Activated naive CD4-positive, alpha-beta T cell treated with anti-CD3 and anti-CD28 coated beads, Interleukin-2, amount 50 U/mL, for 16 hours (primary cell): ENCODE results near the gene BSPRY.

Source experiments
- DNase-seq: peaks from one replicate; pipeline ENCODE4 v3.0.0-alpha.2; 2020

BSPRY gene

DNA sequence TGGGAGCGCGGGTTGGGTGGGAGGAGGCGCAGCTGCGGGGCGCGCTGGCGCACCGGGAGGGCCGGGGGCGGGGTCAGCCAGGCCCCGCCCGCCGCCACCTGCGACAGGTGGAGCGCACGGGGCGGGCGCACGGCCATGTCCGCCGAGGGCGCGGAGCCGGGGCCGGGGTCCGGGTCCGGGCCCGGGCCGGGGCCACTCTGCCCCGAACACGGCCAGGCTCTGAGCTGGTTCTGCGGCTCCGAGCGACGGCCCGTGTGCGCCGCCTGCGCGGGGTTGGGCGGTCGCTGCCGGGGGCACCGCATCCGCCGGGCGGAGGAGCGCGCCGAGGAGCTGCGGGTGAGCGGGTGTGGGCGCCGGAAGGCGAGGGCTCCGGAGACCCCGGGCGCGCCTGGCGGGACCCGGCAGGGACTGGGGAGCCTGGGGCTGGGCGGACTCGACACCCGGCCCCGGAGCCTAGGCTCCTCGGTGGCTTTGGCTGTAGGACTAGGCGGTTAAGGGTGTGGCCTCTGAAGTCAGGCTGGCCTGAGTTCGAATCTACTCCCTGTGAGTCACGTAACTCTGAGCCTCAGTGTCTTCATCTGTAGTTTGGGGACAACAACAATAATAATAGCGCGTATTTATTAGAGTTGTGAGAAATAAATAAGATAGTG, at the start of gene BSPRY:
Gene BSPRY, plus strand, starts transcription at position 97 of the 650 bp plus-strand sequence. Its CDS starts 39 bp downstream, at position 136.
- DNase-seq: peak; percentile 32

DNA sequence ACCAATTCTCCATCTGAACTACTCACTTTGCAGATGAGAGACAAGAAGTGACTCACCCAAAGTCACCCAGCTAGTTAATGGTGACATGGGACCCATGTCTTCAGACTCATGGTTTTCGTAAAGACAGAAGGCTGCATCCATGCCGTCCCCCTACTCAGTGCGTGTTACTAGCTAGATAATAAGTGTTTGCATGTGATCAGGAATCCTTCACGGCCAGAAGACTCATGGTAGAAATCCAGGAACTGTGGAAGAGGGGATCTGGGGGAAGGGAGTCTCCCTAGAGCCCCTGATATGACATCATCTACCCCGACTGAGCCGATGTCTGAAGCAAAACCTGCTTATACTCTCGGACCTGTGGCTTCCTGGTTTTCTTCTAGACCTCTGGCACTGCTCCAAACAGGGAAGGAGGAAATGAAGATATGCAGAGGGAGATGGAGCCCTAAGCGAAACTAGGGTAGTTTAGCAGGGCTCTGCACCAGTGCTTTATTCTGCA, 49.5 kb upstream of the BSPRY start:
- DNase-seq: no peak

DNA sequence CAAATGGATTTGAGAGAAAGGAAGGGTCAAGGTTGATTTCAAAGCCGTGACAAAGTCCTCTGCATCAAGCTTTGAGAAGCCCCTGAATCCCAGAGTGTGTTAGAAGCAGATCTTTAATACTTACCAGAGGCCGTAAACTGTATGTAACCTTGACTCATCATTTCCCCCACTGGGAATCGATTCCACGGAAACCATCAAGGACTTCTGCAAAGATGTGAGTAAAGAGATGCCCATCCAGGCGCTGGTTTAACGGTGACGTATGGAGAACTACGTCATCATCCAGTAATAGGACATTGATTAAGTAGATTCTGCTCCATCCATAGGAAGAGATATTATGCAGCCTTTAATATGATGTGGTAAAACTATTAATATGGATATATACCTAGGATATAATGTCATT, 47.8 kb upstream of the BSPRY start:
- no peak for DNase-seq

DNA sequence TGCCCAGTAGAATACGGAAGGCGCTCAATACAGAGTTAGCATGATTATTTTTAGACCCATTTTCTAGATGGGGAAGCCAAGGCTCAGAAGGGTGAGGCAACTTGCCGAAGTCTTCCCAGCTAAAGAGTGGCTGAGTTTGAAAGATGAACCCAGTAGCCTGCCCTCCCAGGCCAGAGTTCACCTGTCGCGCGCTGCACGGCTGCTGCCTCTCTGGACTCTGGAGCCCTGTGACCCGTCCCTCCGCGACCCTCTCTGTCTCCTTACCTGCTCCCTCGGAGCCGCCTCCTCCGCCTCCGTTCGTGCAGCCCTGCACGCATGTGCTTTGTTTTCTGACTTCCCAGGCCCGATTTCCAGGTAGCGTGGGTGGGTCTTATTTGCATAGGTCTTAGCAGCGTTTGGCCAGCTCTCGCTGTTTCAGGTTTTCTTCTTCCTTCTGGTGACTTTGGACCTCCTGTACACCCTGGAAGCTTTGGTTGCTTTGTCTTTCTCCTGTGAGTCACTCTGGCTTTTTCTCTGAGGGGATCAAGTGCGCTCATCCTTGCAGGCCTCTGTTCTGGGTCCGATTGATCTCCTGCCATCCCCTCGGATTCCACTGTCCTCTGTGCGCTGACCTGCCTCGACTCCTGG, 46.4 kb upstream of the BSPRY start, which contains the start of gene RNF183:
Gene RNF183, minus strand, starts transcription at position 585 of the 627 bp plus-strand sequence. CDS start 5,192 bp downstream, outside the sequence.
- no peak for DNase-seq

DNA sequence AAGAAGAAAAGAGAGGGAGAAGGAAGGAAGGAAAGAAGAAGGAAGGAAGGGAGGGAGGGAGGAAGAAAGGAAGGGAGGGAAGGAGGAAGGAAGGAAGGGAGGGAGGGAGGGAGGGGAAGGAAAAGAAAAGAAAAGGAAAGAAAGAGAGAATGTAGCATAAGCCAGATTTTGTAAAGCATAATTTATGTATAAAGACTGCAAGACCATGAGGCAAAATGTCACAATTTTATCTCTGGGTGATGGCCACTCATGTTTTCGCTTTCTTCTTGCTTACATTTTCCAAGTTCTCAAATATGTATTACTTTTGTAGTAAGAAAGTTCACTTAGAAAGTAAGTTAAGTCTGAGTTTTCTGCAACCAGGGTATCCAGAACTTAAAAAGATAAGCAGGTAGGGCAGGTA, 42.8 kb upstream of the BSPRY start:
- DNase-seq: no peak

DNA sequence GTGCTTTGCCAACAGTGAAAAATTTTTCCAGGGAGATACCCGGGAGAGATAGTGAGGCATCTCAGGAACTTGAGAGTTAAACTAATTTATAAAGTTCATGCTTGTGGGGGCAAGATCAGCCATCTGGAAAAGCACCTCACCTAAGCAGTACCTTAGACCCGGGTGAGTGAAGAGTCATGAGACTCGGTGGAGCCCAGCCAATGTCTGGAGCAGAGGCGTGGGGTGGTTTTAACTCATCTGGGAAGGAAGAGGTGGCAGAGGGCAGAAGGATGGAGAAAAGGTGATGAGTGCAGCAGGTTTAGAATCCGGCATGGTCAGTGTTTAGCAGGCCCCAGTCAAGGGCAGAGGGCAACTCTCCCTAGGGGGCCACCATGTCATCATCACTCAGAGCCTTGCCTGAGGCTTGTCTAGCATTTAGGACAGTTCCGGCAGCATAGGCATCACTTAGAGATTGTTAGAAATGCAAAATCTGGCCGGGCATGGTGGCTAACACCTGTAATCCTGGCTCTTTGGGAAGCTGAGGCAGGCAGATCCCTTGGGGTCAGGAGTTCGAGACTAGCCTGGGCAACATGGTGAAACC, 41.9 kb upstream of the BSPRY start:
- no peak for DNase-seq

DNA sequence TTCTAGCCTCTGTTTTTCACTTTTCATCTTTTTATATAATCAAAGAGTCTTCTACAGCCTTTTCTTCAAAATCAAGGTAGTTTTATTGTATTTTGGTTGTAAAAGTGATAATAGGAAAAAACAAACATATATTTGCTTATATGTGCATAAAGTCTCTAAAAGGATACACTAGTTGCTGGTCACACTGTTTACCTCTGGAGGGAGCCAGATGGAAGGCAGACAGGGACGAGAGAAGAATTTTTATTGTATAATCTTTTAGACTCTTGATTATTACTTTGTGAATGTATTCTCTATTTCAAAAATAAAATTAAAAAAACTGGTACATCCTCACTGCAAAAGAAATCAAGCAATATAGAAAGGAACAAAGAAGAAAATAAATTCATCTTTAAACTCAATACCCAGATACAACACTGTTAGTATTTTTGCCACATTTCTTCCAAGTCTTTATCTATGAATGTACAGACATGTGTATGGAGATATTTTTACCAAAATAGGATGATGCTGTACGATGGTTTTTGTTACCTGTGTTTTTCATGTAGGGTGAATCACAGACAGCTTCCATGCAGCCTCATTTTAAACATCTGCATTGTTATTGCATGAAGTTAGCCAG, 40.0 kb upstream of the BSPRY start:
- DNase-seq: no peak

DNA sequence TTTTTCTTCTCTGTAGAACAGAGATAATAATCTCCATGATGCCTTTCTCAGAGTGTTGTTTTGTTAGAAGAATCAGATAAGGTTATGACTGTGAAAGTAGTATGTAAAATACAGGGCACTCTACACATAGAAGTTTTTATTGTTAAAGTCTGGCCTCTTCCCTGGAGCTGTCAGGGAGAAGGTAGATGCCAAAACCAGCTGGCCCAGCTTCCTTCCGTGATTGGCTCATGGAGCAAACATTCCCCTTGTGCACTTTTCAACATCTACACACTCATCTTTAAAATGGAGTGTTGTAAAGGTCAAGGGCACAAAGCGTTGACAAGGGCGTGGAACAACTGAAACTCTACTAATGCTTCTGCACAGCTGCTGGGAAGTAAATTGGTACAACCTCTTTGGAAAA, 38.8 kb upstream of the BSPRY start:
- no peak for DNase-seq

DNA sequence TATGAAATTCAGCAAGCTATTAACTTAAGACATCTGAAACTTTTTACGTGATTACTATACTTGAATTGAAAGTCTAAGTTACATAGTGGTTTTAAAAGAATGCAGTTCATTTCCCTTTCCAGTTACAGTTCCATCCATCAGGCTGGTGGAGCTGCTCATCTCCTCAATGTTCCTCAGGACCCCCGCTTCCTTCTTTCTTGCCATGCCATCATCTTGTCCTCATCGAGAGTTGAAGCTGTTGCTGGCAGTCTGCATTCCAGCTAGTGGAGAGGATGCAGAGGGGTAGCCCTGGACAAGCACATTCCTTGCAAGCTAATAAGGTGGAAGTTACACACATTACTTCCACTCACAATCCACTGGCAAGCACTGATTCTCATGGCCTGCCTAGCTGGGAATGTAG, 37.4 kb upstream of the BSPRY start:
- DNase-seq: no peak

DNA sequence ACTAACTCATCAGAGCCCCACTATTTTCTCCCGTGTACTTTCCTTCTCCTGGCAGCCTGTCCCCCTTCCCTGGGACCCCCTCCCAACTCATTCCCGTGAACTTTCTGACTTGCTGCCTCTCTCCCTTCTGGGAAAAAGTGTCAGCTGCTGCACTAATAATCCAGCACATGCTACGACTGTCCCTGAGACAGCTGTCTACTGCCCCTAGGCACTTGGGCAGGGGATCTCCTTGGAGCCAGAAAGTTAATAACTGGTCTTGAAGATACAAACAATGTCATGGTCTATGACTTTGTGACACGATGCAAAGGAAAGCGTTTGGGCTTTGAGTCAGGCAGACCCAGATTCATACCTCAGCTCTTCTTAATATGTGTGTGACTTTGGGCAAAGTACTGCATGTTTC, 36.1 kb upstream of the BSPRY start:
- no peak for DNase-seq

DNA sequence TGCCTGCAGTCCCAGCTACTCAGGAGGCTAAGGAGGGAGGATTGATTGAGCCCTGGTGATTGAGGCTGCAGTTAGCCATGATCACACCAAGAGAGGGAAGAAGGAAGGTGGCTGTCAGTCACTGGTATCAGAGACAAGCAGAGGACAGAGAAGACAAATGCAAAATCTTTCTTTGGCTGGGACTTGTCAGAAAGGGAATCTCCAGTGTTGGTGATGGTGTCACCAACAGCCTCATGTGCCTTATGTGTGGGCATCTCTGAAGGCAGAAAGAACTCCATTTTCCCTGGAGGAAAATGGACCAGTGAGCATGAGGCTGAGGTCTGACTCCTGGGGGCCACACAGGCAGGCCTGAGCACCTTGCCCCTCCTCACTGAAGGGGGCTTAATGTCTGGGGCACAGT, 34.1 kb upstream of the BSPRY start:
- DNase-seq: no peak

DNA sequence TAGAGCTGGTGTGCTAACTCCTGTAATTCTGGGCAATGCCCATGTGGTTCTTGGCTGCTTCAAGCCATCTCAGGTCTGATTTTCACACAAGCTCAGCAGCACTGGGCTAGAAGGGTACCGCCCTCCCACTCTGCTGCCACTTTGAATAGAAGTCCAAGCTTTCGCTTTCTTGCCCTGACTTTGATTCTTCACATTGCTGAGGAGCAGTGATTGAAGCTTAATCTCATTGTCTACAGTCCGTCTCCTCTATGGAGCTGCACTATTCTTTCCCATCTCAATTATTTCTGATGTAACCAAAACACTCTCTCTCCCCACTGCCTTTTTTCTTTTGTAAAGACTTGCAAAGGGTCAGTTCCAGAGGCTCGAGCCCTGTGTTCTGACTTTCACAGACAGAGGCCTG, 33.3 kb upstream of the BSPRY start:
- no peak for DNase-seq

DNA sequence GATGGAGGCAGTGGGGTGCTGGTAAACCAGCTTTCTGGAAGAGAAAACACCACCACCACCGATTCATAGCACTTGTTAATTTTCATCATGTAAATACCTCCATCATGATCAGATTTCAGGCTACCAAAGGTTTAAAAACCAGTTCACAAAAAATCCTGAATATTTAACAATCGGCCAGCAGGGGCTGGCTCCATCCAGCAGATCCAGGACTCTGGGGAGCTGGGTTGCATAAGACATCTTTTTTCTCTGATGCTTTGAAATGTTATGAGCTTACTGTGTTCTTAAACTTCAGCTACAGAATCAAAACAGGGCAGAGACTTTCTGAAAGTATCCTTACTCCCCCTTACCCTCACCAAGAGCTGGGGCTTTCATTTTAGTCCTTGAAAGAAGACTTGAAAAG, 31.6 kb upstream of the BSPRY start:
- DNase-seq: no peak

DNA sequence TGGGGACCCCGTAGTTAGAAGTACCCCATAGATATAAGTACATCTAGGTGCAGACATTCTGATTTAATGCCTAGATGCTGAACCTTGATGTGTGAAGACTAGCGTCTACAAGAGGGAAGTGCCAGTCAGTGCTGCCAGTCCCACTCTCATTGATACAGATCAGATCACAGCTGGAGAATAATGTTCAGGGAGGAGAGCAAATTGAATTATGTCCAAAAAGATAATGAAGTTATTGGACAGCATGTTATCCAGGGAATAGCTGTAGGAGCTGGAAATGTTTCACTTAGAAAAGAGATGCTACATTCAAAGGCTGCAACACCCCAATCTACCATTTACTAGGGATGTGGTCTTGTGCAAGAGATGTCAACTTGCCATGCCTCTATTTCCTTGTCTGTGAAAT, 30.3 kb upstream of the BSPRY start:
- no peak for DNase-seq

DNA sequence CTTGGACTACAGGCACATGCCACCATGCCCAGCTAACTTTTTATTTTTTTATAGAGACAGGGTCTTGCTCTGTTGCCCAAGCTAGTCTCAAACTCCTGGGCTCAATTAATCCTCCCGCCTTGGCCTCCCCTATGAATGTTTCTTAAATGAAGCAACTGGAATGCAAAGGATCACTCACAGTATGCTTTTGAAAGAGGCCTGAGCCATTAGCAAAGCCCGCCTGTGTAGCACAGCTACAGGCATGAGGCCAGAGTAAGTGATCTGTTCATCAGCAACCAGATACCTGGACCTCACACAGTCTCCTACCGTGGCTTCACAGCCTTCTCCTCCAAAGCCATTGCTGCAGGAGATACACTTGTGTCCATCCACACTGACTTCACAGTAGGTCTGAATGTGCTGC, 29.3 kb upstream of the BSPRY start:
- no peak for DNase-seq

DNA sequence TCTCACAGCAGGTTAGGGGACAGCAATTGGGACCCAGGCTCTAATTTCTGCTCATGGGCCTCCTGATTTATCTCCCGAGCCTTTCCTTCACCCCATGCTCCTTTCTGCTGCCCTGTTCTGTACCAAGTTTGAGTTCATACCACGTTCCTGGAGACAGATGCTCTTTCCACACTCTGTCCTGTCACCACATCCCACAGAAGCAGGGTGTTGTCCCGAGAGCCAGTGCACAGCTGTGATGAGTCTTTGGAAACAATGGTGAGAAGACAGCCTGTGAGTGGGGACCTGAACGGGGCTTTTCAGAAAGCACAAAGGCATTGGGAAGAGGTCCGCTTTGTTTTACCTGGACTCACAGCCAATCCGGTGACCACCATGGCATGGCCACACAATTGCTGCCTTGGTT, 26.7 kb upstream of the BSPRY start:
- no peak for DNase-seq

DNA sequence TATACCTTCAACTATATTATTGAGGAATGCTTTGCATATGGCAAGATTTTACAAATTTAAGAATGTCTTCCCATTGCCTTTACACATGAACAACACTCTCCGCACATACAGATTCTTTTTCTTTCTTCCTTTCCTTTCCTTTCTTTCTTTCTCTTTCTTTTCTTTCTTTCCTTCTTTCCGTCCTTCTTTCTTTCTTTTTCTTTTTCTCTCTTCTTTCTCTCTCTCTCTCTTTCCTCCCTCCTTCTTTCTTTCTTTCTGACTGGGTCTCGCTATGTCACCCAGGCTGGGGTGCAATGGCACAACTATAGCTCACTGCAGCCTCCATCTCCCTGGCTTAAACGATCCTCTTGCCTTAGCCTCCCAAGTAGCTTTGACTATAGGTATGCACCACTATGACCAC, 23.1 kb upstream of the BSPRY start:
- DNase-seq: no peak

DNA sequence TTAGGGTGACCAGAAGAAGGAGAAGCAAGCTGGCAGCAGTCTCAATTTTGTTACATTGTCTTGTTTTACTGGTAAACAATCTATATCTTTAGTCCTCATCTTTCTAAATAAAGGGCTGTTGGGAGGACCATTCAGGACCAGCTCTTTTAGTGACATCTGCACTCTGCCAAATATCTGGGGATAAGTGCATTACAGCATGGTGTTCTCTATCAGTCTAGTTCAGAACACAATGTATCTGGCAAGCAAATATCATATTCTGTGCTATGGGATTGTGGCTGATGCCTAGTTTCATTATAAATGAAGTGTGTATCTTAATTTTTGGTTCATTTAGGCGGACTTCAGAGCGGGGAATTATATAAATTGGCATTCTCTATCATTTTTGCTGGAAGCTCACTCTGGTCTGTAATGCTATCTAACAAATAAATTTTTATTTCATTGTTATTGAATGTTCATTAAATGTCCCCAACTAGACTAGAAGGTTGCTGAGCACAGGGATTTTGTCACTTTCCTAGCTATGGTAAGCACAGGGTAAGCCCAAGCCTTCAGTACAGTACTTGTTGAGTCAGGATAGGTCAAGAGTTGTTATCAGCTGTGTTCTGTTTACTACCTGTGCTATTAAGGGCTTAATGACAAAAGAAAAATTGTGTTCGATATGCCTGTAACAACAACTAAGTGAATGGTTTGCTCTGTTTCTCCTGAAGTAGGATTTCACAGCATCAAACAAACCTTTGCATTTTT, 21.1 kb upstream of the BSPRY start:
- no peak for DNase-seq

DNA sequence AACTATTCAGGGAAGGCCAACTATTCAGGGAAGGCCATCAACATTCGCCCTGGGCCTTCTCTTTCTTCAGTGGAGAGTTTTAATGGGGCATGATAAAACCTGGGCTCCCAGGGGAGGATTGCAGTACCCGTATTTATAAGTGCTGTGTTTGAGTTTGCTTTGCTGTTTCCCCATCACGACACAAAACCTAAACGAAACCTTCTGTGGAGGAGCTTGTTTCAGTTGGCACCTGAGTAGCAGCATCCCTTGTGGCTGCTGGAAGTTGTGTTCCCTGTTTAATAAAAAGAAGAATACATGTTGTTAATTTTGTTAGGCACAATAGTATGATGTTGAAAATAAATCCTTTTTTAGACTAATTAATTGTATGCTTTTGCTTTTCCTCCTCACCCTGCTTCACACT, 17.6 kb upstream of the BSPRY start:
- no peak for DNase-seq

DNA sequence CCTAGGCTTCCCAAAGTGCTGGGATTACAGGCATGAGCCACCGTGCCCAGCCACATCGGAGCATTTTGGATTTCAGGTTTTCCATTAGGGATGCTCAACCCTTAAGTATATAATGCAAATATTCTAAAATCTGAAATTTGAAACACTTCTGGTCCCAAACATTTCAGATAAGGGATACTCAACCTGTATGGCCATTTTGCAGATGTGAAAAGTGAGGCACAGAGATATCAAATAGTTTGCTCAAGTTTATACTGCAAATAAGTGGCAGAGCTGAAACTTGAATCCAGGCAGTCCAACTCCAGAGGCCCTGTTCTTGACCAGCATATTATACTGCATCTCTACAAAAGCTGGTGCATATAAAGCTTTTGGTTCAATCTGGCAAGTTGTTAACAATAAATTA, 11.6 kb upstream of the BSPRY start:
- no peak for DNase-seq

DNA sequence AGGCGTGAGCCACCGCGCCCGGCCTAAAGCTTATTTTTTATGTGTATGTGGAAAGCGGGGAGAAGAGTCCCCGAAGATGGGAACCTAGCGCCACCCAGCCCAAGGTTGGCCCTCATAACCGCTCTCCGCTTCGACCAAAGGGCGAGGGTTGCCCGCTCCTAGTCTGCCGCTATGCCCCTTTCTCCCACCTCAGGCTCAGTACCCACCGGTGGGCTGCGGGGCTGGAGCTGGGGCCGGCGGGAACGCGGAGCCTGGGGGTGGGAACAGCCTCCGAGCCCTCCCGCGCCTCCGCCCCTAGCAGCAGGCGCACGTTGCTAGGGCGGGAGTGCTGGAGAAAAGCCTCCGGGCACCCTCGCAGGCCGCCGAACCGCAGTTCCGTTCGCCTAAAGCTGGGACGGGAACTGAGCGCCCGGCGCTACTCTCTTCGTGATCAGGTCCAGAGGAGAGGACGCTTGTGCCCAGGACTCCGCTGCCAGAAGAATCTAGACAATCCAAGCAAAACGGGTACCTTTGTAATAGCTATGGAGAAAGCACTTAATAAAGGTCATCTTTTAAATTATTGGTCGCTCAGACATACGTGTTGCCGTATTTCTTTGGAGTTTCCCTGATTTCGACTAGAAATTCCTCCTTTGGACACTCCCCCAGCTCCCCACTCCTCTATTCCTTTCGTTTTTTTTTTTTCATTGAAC, 9.2 kb upstream of the BSPRY start, which contains the start of gene WDR31:
Gene WDR31, minus strand, starts transcription at position 265 of the 689 bp plus-strand sequence. CDS start 8,253 bp downstream, outside the sequence.
- peak; percentile 81 for DNase-seq

DNA sequence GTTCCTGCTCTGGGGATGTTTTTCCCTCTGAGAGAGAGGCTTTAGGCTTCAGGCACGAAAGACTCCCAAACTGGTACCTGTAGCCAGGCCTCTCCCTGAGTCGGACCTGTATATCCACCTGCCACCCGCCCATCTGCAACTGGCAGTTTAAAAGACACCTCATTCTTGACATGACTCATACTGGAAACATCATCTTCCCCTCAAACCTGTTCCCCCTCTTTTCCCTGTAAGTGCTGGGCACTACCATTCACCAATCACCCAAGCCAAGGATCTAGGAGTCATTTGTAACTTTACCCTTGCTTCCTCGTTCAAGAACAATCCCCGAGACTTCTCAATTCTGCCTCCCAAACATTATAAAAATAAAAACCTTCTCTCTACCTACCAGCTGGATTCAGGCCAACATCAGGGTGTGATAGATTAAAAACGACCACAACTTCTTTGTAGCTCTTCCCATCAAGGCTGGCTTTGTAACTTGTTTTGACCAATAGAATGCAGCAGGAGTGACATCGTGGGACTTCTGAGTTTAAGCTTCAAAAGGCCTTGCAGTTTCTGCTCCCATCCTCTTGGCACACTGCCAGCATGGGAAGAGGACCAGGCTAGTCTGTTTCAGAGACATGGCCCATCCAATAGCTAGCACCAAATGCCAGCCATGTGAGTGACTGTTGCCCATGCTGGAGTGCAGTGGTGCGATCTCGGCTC, 7.5 kb upstream of the BSPRY start:
- DNase-seq: no peak
